CD14-positive monocyte (primary cell): Measurements from ENCODE around the gene RPL11. TPM values are rescaled to one million over a fixed set of nuclear protein-coding genes. Genes with fewer than 3 reads are reported as not detected.
"Not testable (repeated sequence)": the region's sequence is repeated elsewhere in the genome, so short reads cannot be mapped to it uniquely, and the experiment has no call there.

Experiments
- DNase-seq, 3 donors: peaks; one replicate each; pipeline ENCODE4 v3.0.0-alpha.2; 2011 to 2022
- H2AFZ ChIP-seq: 2 replicates; pipeline ENCODE4 v1.6.0; 2012; ENCODE audit warnings: mild to moderate bottlenecking, low read depth, low read length, inconsistent platforms; ENCODE audit not compliant: insufficient read depth, poor library complexity, severe bottlenecking
- H3K27ac ChIP-seq, 2 donors: 1 replicate in 1 of 2; 2 replicates in 1 of 2; pipeline ENCODE4 v1.5.1; 2012 to 2013; ENCODE audit warnings: low read length in 2 of 2, control low read depth in 1 of 2, inconsistent platforms in 1 of 2, low read depth in 1 of 2, mild to moderate bottlenecking in 1 of 2
- H3K27me3 ChIP-seq, 2 donors: one replicate each; pipeline versions ENCODE4 v1.6.0 to v1.6.1; 2011 to 2013; ENCODE audit warnings: low read length in 2 of 2; ENCODE audit not compliant: control insufficient read depth in 2 of 2, insufficient read depth in 2 of 2
- H3K36me3 ChIP-seq, 2 donors: replicated peaks in 1 of 2; 1 replicate in 1 of 2; 2 replicates in 1 of 2; pipeline versions ENCODE4 v1.5.1 to v1.6.1; 2012 to 2013; ENCODE audit warnings: low read length in 2 of 2, control low read depth in 1 of 2, inconsistent platforms in 1 of 2, mild to moderate bottlenecking in 1 of 2; ENCODE audit not compliant: insufficient read depth in 2 of 2, control insufficient read depth in 1 of 2
- H3K4me1 ChIP-seq, 2 donors: 1 replicate in 1 of 2; 2 replicates in 1 of 2; pipeline versions ENCODE4 v1.5.1 to v1.6.1; 2012 to 2013; ENCODE audit warnings: low read length in 2 of 2, control low read depth in 1 of 2, inconsistent platforms in 1 of 2, mild to moderate bottlenecking in 1 of 2, moderate library complexity in 1 of 2; ENCODE audit not compliant: insufficient read depth in 2 of 2, control insufficient read depth in 1 of 2
- H3K4me2 ChIP-seq: replicated peaks from 2 replicates; pipeline ENCODE3; 2012; ENCODE audit warnings: low read length, moderate library complexity, mild to moderate bottlenecking; ENCODE audit not compliant: poor library complexity, severe bottlenecking; ENCODE audit errors: extremely low read depth
- H3K4me3 ChIP-seq, 3 experiments: fragments of 200-600 bp in 1 of 3; sonication (generic) in 1 of 3; replicated peaks in 1 of 3; 1 replicate in 2 of 3; 2 replicates in 1 of 3; pipeline ENCODE4 v1.5.1; 2011 to 2013; ENCODE audit warnings: low read length in 3 of 3, mild to moderate bottlenecking in 3 of 3, control low read depth in 2 of 3, low read depth in 2 of 3, inconsistent platforms in 1 of 3, moderate library complexity in 1 of 3
- H3K79me2 ChIP-seq: 2 replicates; pipeline ENCODE4 v1.6.0; 2012; ENCODE audit warnings: mild to moderate bottlenecking, control low read depth, inconsistent platforms, low read length, moderate library complexity; ENCODE audit not compliant: insufficient read depth
- H3K9ac ChIP-seq: 2 replicates; pipeline ENCODE4 v1.6.0; 2017; ENCODE audit warnings: low read length, mild to moderate bottlenecking; ENCODE audit not compliant: insufficient read depth, poor library complexity, severe bottlenecking
- H3K9me3 ChIP-seq, 2 donors: replicated peaks in 1 of 2; 1 replicate in 1 of 2; 2 replicates in 1 of 2; pipeline versions ENCODE4 v1.5.1 to v1.6.1; 2012 to 2013; ENCODE audit warnings: low read length in 2 of 2, control low read depth in 1 of 2; ENCODE audit not compliant: control insufficient read depth in 1 of 2, insufficient read depth in 1 of 2
- H4K20me1 ChIP-seq: 2 replicates; pipeline ENCODE4 v1.6.0; 2012; ENCODE audit warnings: mild to moderate bottlenecking, low read length, control low read depth, moderate library complexity; ENCODE audit not compliant: insufficient read depth
- H3K27ac Mint-ChIP-seq, 7 donors: one replicate each; pipeline ENCODE4 v1.8.0; 2020; ENCODE audit warnings: mild to moderate bottlenecking in 7 of 7, mixed read lengths in 7 of 7, moderate library complexity in 6 of 7, inconsistent platforms in 2 of 7
- H3K27me3 Mint-ChIP-seq, 3 donors: one replicate each; pipeline ENCODE4 v1.8.0; 2021 to 2022; ENCODE audit warnings: low read depth in 3 of 3, mild to moderate bottlenecking in 3 of 3, mixed read lengths in 3 of 3, moderate library complexity in 3 of 3, inconsistent platforms in 1 of 3
- H3K36me3 Mint-ChIP-seq, 2 donors: one replicate each; pipeline ENCODE4 v1.8.0; 2020; ENCODE audit warnings: mixed read lengths in 2 of 2, inconsistent platforms in 1 of 2, mild to moderate bottlenecking in 1 of 2
- H3K4me1 Mint-ChIP-seq: one replicate; pipeline ENCODE4 v1.8.0; 2020; ENCODE audit warnings: mild to moderate bottlenecking, mixed read lengths
- H3K4me3 Mint-ChIP-seq, 2 donors: one replicate each; pipeline ENCODE4 v1.8.0; 2020; ENCODE audit warnings: mild to moderate bottlenecking in 2 of 2, mixed read lengths in 2 of 2, moderate library complexity in 1 of 2
- H3K9me3 Mint-ChIP-seq, 7 donors: one replicate each; pipeline ENCODE4 v1.8.0; 2020 to 2022; ENCODE audit warnings: mixed read lengths in 7 of 7, mild to moderate bottlenecking in 6 of 7, moderate library complexity in 6 of 7, inconsistent platforms in 2 of 7
- CTCF ChIP-seq: fragments of 200-600 bp; IDR thresholded peaks from one replicate; pipeline ENCODE4 v1.8.0; 2022; ENCODE audit warnings: antibody characterized with exemption, mild to moderate bottlenecking
- WGBS: methylation state at CpG from one replicate; pipeline ENCODE4 v1.1.5; 2013; ENCODE audit warnings: missing lambda C conversion rate; ENCODE audit not compliant: insufficient coverage; 5-methylcytosine and 5-hydroxymethylcytosine counted together
- intact Hi-C, 2 donors: fragments of 100-400 bp; cut with micrococcal nuclease; formaldehyde crosslinking; loops; one replicate each; pipeline versions ENCODE4 v1.15.0 to v1.15.1; 2023
- polyA plus RNA-seq, 3 donors: library from polyadenylated mRNA; depleted of rRNA in 1 of 3; unstranded in 2 of 3; stranded (reverse) in 1 of 3; fragments of 300-500 nt in 2 of 3; fragments of >200 nt in 1 of 3; fragmentation: Illumina TruSeq in 2 of 3; gene quantifications; 1 replicate in 2 of 3; 2 replicates in 1 of 3; pipeline ENCODE4 v1.2.3, GENCODE V29; 2012 to 2021

The RPL11 gene
- polyA plus RNA-seq, 3 donors, result 542 to 923 (median 552) TPM

DNA sequence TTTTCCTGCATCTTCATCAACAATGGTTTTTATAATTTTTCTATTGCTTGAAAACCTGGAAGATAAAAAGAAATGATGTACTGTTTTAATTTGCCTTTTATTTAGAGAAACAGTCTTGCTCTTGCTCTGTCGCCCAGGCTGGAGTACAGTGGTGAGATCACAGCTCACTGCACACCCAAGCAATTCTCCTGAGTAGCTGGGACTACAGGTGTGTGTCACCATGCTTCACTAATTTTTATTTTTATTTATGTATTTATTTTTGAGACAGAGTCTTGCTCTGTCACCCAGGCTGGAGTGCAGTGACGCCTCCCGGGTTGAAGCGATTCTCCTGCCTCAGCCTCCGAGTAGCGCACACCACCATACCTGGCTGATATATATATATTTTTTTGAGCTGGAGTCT, 43.0 kb upstream of the RPL11 start:
- Histone ChIP-seq H3K36me3 (no peaks in the 10 kb centered on the region), H3K9ac (no peak overlapping the region), H3K79me2 (no peaks in the 10 kb centered on the region), H2AFZ (no peak overlapping the region), H3K4me2 (no peak overlapping the region), H3K27me3 (no peaks in the 10 kb centered on the region), H3K27ac (no peak overlapping the region), H3K4me3 (no peak overlapping the region), H3K9me3 (no peaks in the 10 kb centered on the region), H3K4me1 (no peaks in the 10 kb centered on the region), H4K20me1 (no peaks in the 10 kb centered on the region)
- Mint-ChIP-seq H3K27ac (no peak overlapping the region), H3K4me1 (no peaks in the 10 kb centered on the region), H3K27me3 (peaks cover 18 to 25% (median 19%) of the 10 kb centered on the region in 3 donors), H3K4me3 (no peak overlapping the region), H3K9me3 (no peaks in the 10 kb centered on the region), H3K36me3 (no peaks in the 10 kb centered on the region)
- intact Hi-C loops, result no loop called here
- no CpG with 5 or more reads among the region's 6 CpGs for WGBS
- no peak for TF ChIP-seq CTCF
- DNase-seq, result no peak

DNA sequence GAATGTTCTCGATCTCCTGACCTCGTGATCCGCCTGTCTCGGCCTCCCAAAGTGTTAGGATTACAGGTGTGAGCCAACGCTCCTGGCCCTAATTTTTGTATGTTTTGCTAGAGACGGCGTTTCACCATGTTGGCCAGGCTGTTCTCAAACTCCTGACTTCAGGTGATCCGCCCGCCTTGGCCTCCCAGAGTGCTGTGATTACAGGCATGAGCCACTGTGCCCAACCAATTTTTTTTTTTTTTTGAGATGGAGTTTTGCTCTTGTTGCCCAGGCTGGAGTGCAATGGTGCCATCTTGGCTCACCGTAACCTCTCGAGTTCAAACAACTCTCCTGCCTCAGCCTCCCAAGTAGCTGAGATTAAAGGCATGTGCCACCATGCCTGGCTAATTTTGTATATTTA, 42.4 kb upstream of the RPL11 start:
- H3K9me3 ChIP-seq, H3K4me3 ChIP-seq, H2AFZ ChIP-seq, H3K4me1 Mint-ChIP-seq, DNase-seq, H3K4me1 ChIP-seq, H3K79me2 ChIP-seq, H3K27ac ChIP-seq, H3K36me3 Mint-ChIP-seq, H3K27me3 ChIP-seq, H3K4me2 ChIP-seq, H3K9ac ChIP-seq, H3K4me3 Mint-ChIP-seq, H3K9me3 Mint-ChIP-seq, H4K20me1 ChIP-seq, intact Hi-C loops, H3K36me3 ChIP-seq: not testable (repeated sequence)
- 97% methylated on average over 9 of the region's 11 CpGs for WGBS
- peaks cover 13 to 22% (median 20%) of the 10 kb centered on the region in 3 donors for H3K27me3 Mint-ChIP-seq
- H3K27ac Mint-ChIP-seq, result peak overlapping the region in 1 of 7 donors; percentile 64
